B cell (primary cell): ENCODE data around the gene AP2B1. TPM values are rescaled to one million over a fixed set of nuclear protein-coding genes. Genes with fewer than 3 reads are reported as not detected.

Experiments used
- ATAC-seq: fragments of 200-7000 bp; cut with Tn5 transposase; one replicate; pipeline ENCODE4 v1.10.0; 2021; ENCODE audit warnings: low read depth, mild to moderate bottlenecking, moderate number of reproducible peaks, moderate library complexity
- CTCF ChIA-PET: fragments of 350-600 bp; sonication (Branson Sonifier 250); formaldehyde crosslinking; loops from one replicate; lab custom pipeline; 2021; ENCODE audit warnings: antibody characterized with exemption, inconsistent platforms; lab: Charles Lee
- POLR2A ChIA-PET: fragments of 350-600 bp; sonication (Branson Sonifier 250); formaldehyde crosslinking; loops from one replicate; lab custom pipeline; 2021; ENCODE audit warnings: antibody characterized with exemption; lab: Charles Lee
- DNase-seq: peaks from one replicate; pipeline ENCODE4 v3.0.0; 2013
- H2AFZ ChIP-seq: 2 replicates; pipeline ENCODE4 v1.6.1; 2012; ENCODE audit warnings: mild to moderate bottlenecking, low read depth, low read length; ENCODE audit not compliant: insufficient read depth, poor library complexity, severe bottlenecking
- H3K27ac ChIP-seq, 2 donors: 1 replicate in 1 of 2; 2 replicates in 1 of 2; pipeline ENCODE4 v1.5.1; 2012 to 2013; ENCODE audit warnings: low read length in 2 of 2, mild to moderate bottlenecking in 2 of 2, moderate library complexity in 1 of 2
- H3K27me3 ChIP-seq, 4 experiments: fragments of 200-600 bp in 1 of 4; sonication (generic) in 1 of 4; replicated peaks in 1 of 4; 1 replicate in 2 of 4; 2 replicates in 2 of 4; pipeline versions ENCODE4 v1.6.1 to v1.7.0; 2013 to 2016; ENCODE audit warnings: low read length in 3 of 4, mild to moderate bottlenecking in 2 of 4, mixed read lengths in 1 of 4, moderate library complexity in 1 of 4; ENCODE audit not compliant: insufficient read depth in 4 of 4, control insufficient read depth in 3 of 4; ENCODE audit errors: control extremely low read depth in 1 of 4
- H3K36me3 ChIP-seq, 2 experiments: replicated peaks in 1 of 2; 1 replicate in 1 of 2; 2 replicates in 1 of 2; pipeline versions ENCODE4 v1.6.1 to v1.7.1; 2013; ENCODE audit warnings: low read length in 1 of 2; ENCODE audit not compliant: insufficient read depth in 2 of 2, control insufficient read depth in 1 of 2; ENCODE audit errors: control extremely low read depth in 1 of 2, extremely low read depth in 1 of 2
- H3K4me1 ChIP-seq, 2 donors: fragments of 200-600 bp in 1 of 2; sonication (generic) in 1 of 2; 1 replicate in 1 of 2; 2 replicates in 1 of 2; pipeline versions ENCODE4 v1.5.1 to v1.6.1; 2013 to 2017; ENCODE audit warnings: low read length in 2 of 2; ENCODE audit not compliant: control insufficient read depth in 2 of 2, insufficient read depth in 2 of 2
- H3K4me2 ChIP-seq: replicated peaks from 2 replicates; pipeline ENCODE3; 2012; ENCODE audit warnings: mild to moderate bottlenecking, low read depth, low read length; ENCODE audit not compliant: poor library complexity, severe bottlenecking
- H3K4me3 ChIP-seq, 5 experiments: fragments of 200-600 bp in 1 of 5; sonication (generic) in 1 of 5; 1 replicate in 3 of 5; 2 replicates in 2 of 5; pipeline versions ENCODE4 v1.5.1 to v1.7.0; 2011 to 2016; ENCODE audit warnings: low read length in 4 of 5, mild to moderate bottlenecking in 4 of 5, low read depth in 2 of 5, control low read depth in 1 of 5, moderate library complexity in 1 of 5; ENCODE audit not compliant: insufficient read depth in 1 of 5; ENCODE audit errors: control extremely low read depth in 1 of 5, extremely low read depth in 1 of 5
- H3K79me2 ChIP-seq: fragments of 200-600 bp; sonication (generic); one replicate; pipeline ENCODE4 v1.6.0; 2016; ENCODE audit warnings: low read length; ENCODE audit not compliant: control insufficient read depth, insufficient read depth
- H3K9ac ChIP-seq: fragments of 200-600 bp; sonication (generic); 2 replicates; pipeline ENCODE4 v1.6.1; 2017; ENCODE audit warnings: mild to moderate bottlenecking, low read length, moderate library complexity
- H3K9me3 ChIP-seq, 3 donors: one replicate each; pipeline versions ENCODE4 v1.6.1 to v1.7.1; 2013; ENCODE audit warnings: low read length in 2 of 3; ENCODE audit not compliant: control insufficient read depth in 2 of 3, insufficient read depth in 1 of 3; ENCODE audit errors: control extremely low read depth in 1 of 3
- H4K20me1 ChIP-seq: 2 replicates; pipeline ENCODE4 v1.6.0; 2012; ENCODE audit warnings: mild to moderate bottlenecking, low read length; ENCODE audit not compliant: insufficient read depth, control insufficient read depth, poor library complexity, severe bottlenecking
- H3K27ac Mint-ChIP-seq: one replicate; pipeline ENCODE4 v1.8.0; 2021; ENCODE audit warnings: mixed read lengths
- H3K27me3 Mint-ChIP-seq: one replicate; pipeline ENCODE4 v1.8.0; 2021; ENCODE audit warnings: mixed read lengths
- H3K4me1 Mint-ChIP-seq: one replicate; pipeline ENCODE4 v1.8.0; 2021; ENCODE audit warnings: mixed read lengths
- H3K4me3 Mint-ChIP-seq: one replicate; pipeline ENCODE4 v1.8.0; 2021; ENCODE audit warnings: mixed read lengths
- H3K9me3 Mint-ChIP-seq: one replicate; pipeline ENCODE4 v1.8.0; 2022; ENCODE audit warnings: mixed read lengths; ENCODE audit not compliant: insufficient read depth
- CTCF ChIP-seq: fragments of 200-600 bp; IDR thresholded peaks from one replicate; pipeline ENCODE4 v1.8.0; 2022; ENCODE audit warnings: antibody characterized with exemption, mild to moderate bottlenecking
- EZH2 ChIP-seq: IDR thresholded peaks from 2 replicates; pipeline ENCODE4 v1.6.1; 2012; ENCODE audit warnings: borderline replicate concordance, low read depth, mild to moderate bottlenecking, moderate library complexity, low read length; ENCODE audit not compliant: insufficient read depth, poor library complexity, severe bottlenecking
- WGBS: methylation state at CpG from one replicate; pipeline ENCODE4 v1.1.5; 2013; ENCODE audit warnings: missing lambda C conversion rate; ENCODE audit not compliant: insufficient coverage; 5-methylcytosine and 5-hydroxymethylcytosine counted together
- intact Hi-C: fragments of 100-400 bp; cut with micrococcal nuclease; formaldehyde crosslinking; loops from one replicate; pipeline ENCODE4 v1.10.0; 2022
- polyA plus RNA-seq: library from polyadenylated mRNA; depleted of rRNA; stranded (reverse); fragments of >200 nt; gene quantifications from 2 replicates; pipeline ENCODE4 v1.2.3, GENCODE V29; 2012
- total RNA-seq, 2 donors: library from RNA; stranded (reverse); fragments of 120-200 nt in 1 of 2; gene quantifications; 1 replicate in 1 of 2; 2 replicates in 1 of 2; pipeline versions ENCODE4 v1.2.3 to v1.2.4, GENCODE V29; 2013 to 2022

AP2B1 gene
- total and polyA plus RNA-seq, 2 donors (not counting 1 experiment from before 2014, with no cell fraction given), result 33.1 to 123 TPM

GRCh38 chr17:35683591-35683990 is 96.5 kb downstream of the AP2B1 start:
- POLR2A ChIA-PET, result no interaction called here
- WGBS, result 60% methylated on average over 2 of the region's 4 CpGs

More at GRCh38 chr17:35683591-35683990, 96.5 kb downstream of the AP2B1 start:
- ATAC-seq (no peak), DNase-seq (no peak)
- Histone ChIP-seq H3K79me2 (no peaks in the 10 kb centered on the region), H3K4me3 (no peak overlapping the region), H3K4me1 (no peaks in the 10 kb centered on the region), H2AFZ (no peak overlapping the region), H3K27ac (no peak overlapping the region), H3K27me3 (no peaks in the 10 kb centered on the region), H3K36me3 (peaks cover 4 to 71% of the 10 kb centered on the region in 2 experiments), H3K4me2 (no peak overlapping the region), H3K9me3 (no peaks in the 10 kb centered on the region), H4K20me1 (no peaks in the 10 kb centered on the region), H3K9ac (no peak overlapping the region)
- intact Hi-C loops, result no loop called here
- H3K4me1 Mint-ChIP-seq, result no peaks in the 10 kb centered on the region
- TF ChIP-seq CTCF, result no peak
- no peak for TF ChIP-seq EZH2
- H3K9me3 Mint-ChIP-seq, result no peaks in the 10 kb centered on the region
- H3K4me3 Mint-ChIP-seq, result no peak overlapping the region
- no peaks in the 10 kb centered on the region for H3K27me3 Mint-ChIP-seq
- no peak overlapping the region for H3K27ac Mint-ChIP-seq
- CTCF ChIA-PET, result no interaction called here
